ENCODE measurements around the gene SPACA4. TPM values are rescaled to one million over a fixed set of nuclear protein-coding genes. Genes with fewer than 3 reads are reported as not detected.
A peak's percentile ranks its signal among the peaks of the same experiment; 100 is the strongest.

The SPACA4 gene
- total and polyA plus RNA-seq, 9 of the 15 experiments (the other 6 are each of a cell fraction or from before 2014, with no cell fraction given): not detected

GRCh38 chr19:48632692-48633147 lies 26.2 kb downstream of the SPACA4 start (continued):
- TF ChIP-seq CTCF (IDR thresholded peaks at IDR 0.05 in 2 of 3, conservative IDR thresholded peaks at IDR 0.05 in 1 of 3; ENCODE audit: insufficient read depth in 2 of 3, low read depth in 1 of 3, low read length in 3 of 3): peak; percentile 10 to 45 (median 24); a peak in 3 of 6 replicates
- TF ChIP-seq TCF7L2 (IDR thresholded peaks at IDR 0.05; ENCODE audit: low read depth, low read length): no peak
- peak; percentile 87 for TF ChIP-seq MAFK (IDR thresholded peaks at IDR 0.05; ENCODE audit: low read length)
- TF ChIP-seq REST (IDR thresholded peaks at IDR 0.05; ENCODE audit: borderline replicate concordance): peak; percentile 26; the same call in 1 of the 2 replicates
- TF ChIP-seq REST (CRISPR knock-in tag; IDR thresholded peaks at IDR 0.05; ENCODE audit: low read depth): no peak
- no peak for TF ChIP-seq POLR2B (IDR thresholded peaks at IDR 0.05; ENCODE audit: low read depth, partially characterized antibody)
- TF ChIP-seq CSDE1 (IDR thresholded peaks at IDR 0.05): no peak
- TF ChIP-seq RBM34 (IDR thresholded peaks at IDR 0.05; ENCODE audit: borderline replicate concordance, insufficient read depth, low read length): no peak
- TF ChIP-seq HNRNPK (IDR thresholded peaks at IDR 0.05; ENCODE audit: low read depth, low read length, poor library complexity, severe bottlenecking): no peak
- TF ChIP-seq MCM7 (IDR thresholded peaks at IDR 0.05): no peak
